H9 (cell line): Measurements from ENCODE around the gene CAPN6. TPM values are rescaled to one million over a fixed set of nuclear protein-coding genes. Genes with fewer than 3 reads are reported as not detected.

ENCODE experiments used
- DNase-seq: peaks from one replicate; pipeline ENCODE4 v3.0.0-alpha.2; 2017
- H2AFZ ChIP-seq: one replicate; pipeline ENCODE4 v1.6.1; 2013; ENCODE audit warnings: mild to moderate bottlenecking, low read length, control low read depth, moderate library complexity
- H2AK5ac ChIP-seq: 2 replicates; pipeline ENCODE4 v1.6.1; 2013; ENCODE audit warnings: low read length, control low read depth, mixed read lengths; ENCODE audit not compliant: insufficient read length
- H2BK120ac ChIP-seq: one replicate; pipeline ENCODE4 v1.6.1; 2013; ENCODE audit warnings: low read depth, mild to moderate bottlenecking, low read length, control low read depth, inconsistent platforms; ENCODE audit not compliant: poor library complexity, severe bottlenecking
- H2BK12ac ChIP-seq: 2 replicates; pipeline ENCODE4 v1.6.1; 2013; ENCODE audit warnings: low read length, control low read depth, mixed read lengths, low read depth; ENCODE audit not compliant: insufficient read length
- H2BK15ac ChIP-seq: 2 replicates; pipeline ENCODE4 v1.6.1; 2013; ENCODE audit warnings: low read depth, low read length, control low read depth
- H2BK20ac ChIP-seq: one replicate; pipeline ENCODE4 v1.6.1; 2013; ENCODE audit warnings: low read depth, mild to moderate bottlenecking, low read length, control low read depth, inconsistent platforms; ENCODE audit not compliant: poor library complexity, severe bottlenecking
- H2BK5ac ChIP-seq: 2 replicates; pipeline ENCODE4 v1.6.1; 2013; ENCODE audit warnings: low read length, control low read depth, mixed read lengths; ENCODE audit not compliant: insufficient read length
- H3K14ac ChIP-seq: 2 replicates; pipeline ENCODE4 v1.6.1; 2013; ENCODE audit warnings: low read length, control low read depth; ENCODE audit not compliant: insufficient read depth
- H3K18ac ChIP-seq: 2 replicates; pipeline ENCODE4 v1.6.1; 2013; ENCODE audit warnings: low read depth, mild to moderate bottlenecking, mixed read lengths, low read length, control low read depth; ENCODE audit not compliant: insufficient read length
- H3K23ac ChIP-seq: 2 replicates; pipeline ENCODE4 v1.6.1; 2013; ENCODE audit warnings: low read length, control low read depth, mixed read lengths, low read depth; ENCODE audit not compliant: insufficient read length
- H3K23me2 ChIP-seq: 2 replicates; pipeline ENCODE4 v1.6.1; 2013; ENCODE audit warnings: low read depth, mild to moderate bottlenecking, mixed read lengths, low read length, control low read depth; ENCODE audit not compliant: insufficient read length, poor library complexity, severe bottlenecking
- H3K27ac ChIP-seq: 2 replicates; pipeline ENCODE4 v1.5.1; 2013; ENCODE audit warnings: low read length, control low read depth, mixed read lengths, low read depth; ENCODE audit not compliant: insufficient read length
- H3K27me3 ChIP-seq: 2 replicates; pipeline ENCODE4 v1.6.1; 2013; ENCODE audit warnings: low read length, control low read depth, inconsistent platforms; ENCODE audit not compliant: insufficient read depth
- H3K4ac ChIP-seq: 2 replicates; pipeline ENCODE4 v1.6.1; 2013; ENCODE audit warnings: low read depth, mild to moderate bottlenecking, control low read depth, inconsistent platforms, low read length, moderate library complexity
- H3K4me1 ChIP-seq: 2 replicates; pipeline ENCODE4 v1.6.1; 2013; ENCODE audit warnings: low read length, control low read depth, inconsistent platforms; ENCODE audit not compliant: insufficient read depth
- H3K4me2 ChIP-seq: 2 replicates; pipeline ENCODE4 v1.6.1; 2013; ENCODE audit warnings: low read length, control low read depth, mixed read lengths; ENCODE audit not compliant: insufficient read length, insufficient read depth
- H3K56ac ChIP-seq: 2 replicates; pipeline ENCODE4 v1.6.1; 2013; ENCODE audit warnings: low read depth, mild to moderate bottlenecking, mixed read lengths, low read length, control low read depth; ENCODE audit not compliant: insufficient read length
- H3K79me1 ChIP-seq: 2 replicates; pipeline ENCODE4 v1.6.1; 2013; ENCODE audit warnings: low read depth, mild to moderate bottlenecking, moderate library complexity, low read length, control low read depth, inconsistent platforms; ENCODE audit not compliant: insufficient read depth, poor library complexity, severe bottlenecking
- H3K79me2 ChIP-seq: 2 replicates; pipeline ENCODE4 v1.6.1; 2013; ENCODE audit warnings: low read length, control low read depth, inconsistent platforms; ENCODE audit not compliant: insufficient read depth
- H3K9ac ChIP-seq: 2 replicates; pipeline ENCODE4 v1.6.1; 2013; ENCODE audit warnings: low read length, control low read depth, mixed read lengths; ENCODE audit not compliant: insufficient read length; ENCODE audit errors: extremely low read depth
- H3K9me3 ChIP-seq: one replicate; pipeline ENCODE4 v1.6.1; 2013; ENCODE audit warnings: low read depth, low read length, inconsistent platforms; ENCODE audit not compliant: control insufficient read depth
- H3T11ph ChIP-seq: one replicate; pipeline ENCODE4 v1.6.1; 2013; ENCODE audit warnings: mild to moderate bottlenecking, low read length, control low read depth, inconsistent platforms
- H4K20me1 ChIP-seq: one replicate; pipeline ENCODE4 v1.6.1; 2013; ENCODE audit not compliant: control insufficient read depth, insufficient read length, insufficient read depth
- H4K5ac ChIP-seq: 2 replicates; pipeline ENCODE4 v1.6.1; 2013; ENCODE audit warnings: low read depth, mild to moderate bottlenecking, mixed read lengths, low read length, control low read depth; ENCODE audit not compliant: insufficient read length
- H4K8ac ChIP-seq: replicated peaks from 2 replicates; pipeline ENCODE4 v1.6.1; 2013; ENCODE audit warnings: low read length, control low read depth, mixed read lengths, low read depth; ENCODE audit not compliant: insufficient read length
- H4K91ac ChIP-seq: 2 replicates; pipeline ENCODE4 v1.6.1; 2013; ENCODE audit warnings: low read depth, mild to moderate bottlenecking, moderate library complexity, mixed read lengths, low read length, control low read depth; ENCODE audit not compliant: insufficient read length
- H3K27ac Mint-ChIP-seq, 3 experiments: 2 replicates in 2 of 3; 3 replicates in 1 of 3; pipeline ENCODE4 v1.8.0; 2020 to 2021; ENCODE audit warnings: mixed read lengths in 3 of 3, mild to moderate bottlenecking in 1 of 3, moderate library complexity in 1 of 3
- H3K27me3 Mint-ChIP-seq: 2 replicates; pipeline ENCODE4 v1.8.0; 2021; ENCODE audit warnings: low read depth, mild to moderate bottlenecking, moderate library complexity, mixed read lengths
- H3K36me3 Mint-ChIP-seq, 3 experiments: 2 replicates in 2 of 3; 3 replicates in 1 of 3; pipeline ENCODE4 v1.8.0; 2020 to 2021; ENCODE audit warnings: low read depth in 3 of 3, mixed read lengths in 3 of 3; ENCODE audit not compliant: insufficient read depth in 1 of 3
- H3K4me1 Mint-ChIP-seq, 2 experiments: 2 replicates each; pipeline ENCODE4 v1.8.0; 2020; ENCODE audit warnings: mixed read lengths in 2 of 2
- H3K4me3 Mint-ChIP-seq, 2 experiments: 2 replicates in 1 of 2; 3 replicates in 1 of 2; pipeline ENCODE4 v1.8.0; 2020 to 2021; ENCODE audit warnings: mild to moderate bottlenecking in 2 of 2, mixed read lengths in 2 of 2, moderate library complexity in 1 of 2
- H3K9me3 Mint-ChIP-seq, 2 experiments: 2 replicates in 1 of 2; 3 replicates in 1 of 2; pipeline ENCODE4 v1.8.0; 2020; ENCODE audit warnings: mild to moderate bottlenecking in 2 of 2, mixed read lengths in 2 of 2, moderate library complexity in 1 of 2
- CTCF ChIP-seq: fragments of 200-600 bp; sonication (generic); conservative IDR thresholded peaks from 3 replicates; pipeline ENCODE4 v1.8.0; 2021; ENCODE audit warnings: antibody characterized with exemption, mild to moderate bottlenecking
- WGBS: extraction: QIAGEN DNeasy Blood & Tissue Kit; methylation state at CpG from one replicate; pipeline ENCODE4 v1.1.7; 2013; ENCODE audit warnings: missing lambda C conversion rate, low lambda C conversion rate, mixed read lengths; ENCODE audit not compliant: insufficient read length; ENCODE audit errors: extremely low coverage; 5-methylcytosine and 5-hydroxymethylcytosine counted together
- total RNA-seq: library from RNA; stranded (reverse); gene quantifications from 2 replicates; pipeline ENCODE4 v1.2.1, GENCODE V29; 2021

Gene CAPN6
- total RNA-seq, 1 experiment from 2014 or later: 7.2 TPM

DNA sequence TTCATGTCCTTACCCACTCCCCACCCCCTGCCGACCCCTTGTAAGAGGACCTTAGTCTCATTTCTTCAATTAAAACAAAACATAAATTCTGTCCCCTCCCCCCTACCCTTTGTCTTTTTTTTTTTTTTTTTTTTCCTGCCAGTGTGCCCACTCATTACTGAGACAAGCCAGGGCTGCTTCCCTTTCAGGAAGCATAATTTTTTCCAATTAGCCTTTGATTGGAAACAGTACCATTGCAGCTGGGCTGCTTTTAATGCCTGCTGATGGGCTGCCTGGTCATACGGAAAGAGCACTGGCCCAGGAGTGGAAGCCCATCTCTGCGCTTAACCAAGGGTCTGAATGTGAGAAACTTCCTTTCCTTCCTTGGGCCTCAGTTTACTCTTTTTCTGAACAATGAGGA lies 18.6 kb upstream of the CAPN6 start:
- Mint-ChIP-seq H3K27me3 (peaks cover 3% of the 10 kb centered on the region; the same call in 1 of the 2 replicates), H3K9me3 (no peaks in the 10 kb centered on the region; a peak in 1 of 5 replicates), H3K4me3 (no peak overlapping the region), H3K36me3 (no peaks in the 10 kb centered on the region), H3K4me1 (peaks cover 0 to 6% of the 10 kb centered on the region in 2 experiments; a peak in 3 of 4 replicates), H3K27ac (no peak overlapping the region)
- Histone ChIP-seq H3K18ac (no peak overlapping the region), H2BK5ac (no peak overlapping the region), H3K4me1 (no peaks in the 10 kb centered on the region; the same call in 1 of the 2 replicates), H4K8ac (no peak overlapping the region), H2BK15ac (no peak overlapping the region), H3K79me2 (no peaks in the 10 kb centered on the region), H2BK20ac (no peak overlapping the region), H3K23ac (no peak overlapping the region), H3K9ac (no peak overlapping the region), H3K14ac (no peak overlapping the region), H4K5ac (no peak overlapping the region), H3K27me3 (no peaks in the 10 kb centered on the region), H3K4ac (no peak overlapping the region), H2BK12ac (no peak overlapping the region), H3K79me1 (no peaks in the 10 kb centered on the region), H3K27ac (no peak overlapping the region), H2BK120ac (no peak overlapping the region), H3K9me3 (no peaks in the 10 kb centered on the region), H3T11ph (no peak overlapping the region), H2AFZ (no peak overlapping the region), H4K20me1 (no peaks in the 10 kb centered on the region), H3K23me2 (no peaks in the 10 kb centered on the region), H2AK5ac (no peak overlapping the region), H3K56ac (no peak overlapping the region), H3K4me2 (no peak overlapping the region), H4K91ac (no peak overlapping the region)
- no peak for DNase-seq
- WGBS: no CpG with 5 or more reads among the region's 3 CpGs
- no peak for TF ChIP-seq CTCF
